ENCODE measurements around the gene WIZ.

The WIZ gene

GRCh38 chr19:15471639-15472101, 21.9 kb upstream of the WIZ start:
- H3K27ac Mint-ChIP-seq: no peak overlapping the region
- peaks cover 63% of the 10 kb centered on the region for H3K27me3 Mint-ChIP-seq (ENCODE audit: low read depth)
- no peak overlapping the region for H3K4me3 Mint-ChIP-seq
- peaks cover 4% of the 10 kb centered on the region for H3K9me3 Mint-ChIP-seq
- H3K36me3 Mint-ChIP-seq (ENCODE audit: low read depth): no peaks in the 10 kb centered on the region
- no peaks in the 10 kb centered on the region for H3K4me1 Mint-ChIP-seq
- TF ChIP-seq CTCF (IDR thresholded peaks at IDR 0.05; ENCODE audit: unreplicated experiment in 3 of 3): no peak

GRCh38 chr19:15469513-15470297, 19.9 kb upstream of the WIZ start:
- peaks cover 75% of the 10 kb centered on the region for H3K27me3 Mint-ChIP-seq (ENCODE audit: low read depth)
- peaks cover 3% of the 10 kb centered on the region for H3K4me1 Mint-ChIP-seq
- H3K9me3 Mint-ChIP-seq: peaks cover 4% of the 10 kb centered on the region
- no peak overlapping the region for H3K27ac Mint-ChIP-seq
- TF ChIP-seq CTCF (IDR thresholded peaks at IDR 0.05; ENCODE audit: unreplicated experiment in 3 of 3): no peak
- H3K4me3 Mint-ChIP-seq: no peak overlapping the region
- no peaks in the 10 kb centered on the region for H3K36me3 Mint-ChIP-seq (ENCODE audit: low read depth)

- Mint-ChIP-seq H3K4me1 (peaks cover 4% of the 10 kb centered on the region), H3K4me3 (no peak overlapping the region), H3K27ac (no peak overlapping the region), H3K36me3 (ENCODE audit: low read depth) (no peaks in the 10 kb centered on the region), H3K27me3 (ENCODE audit: low read depth) (peaks cover 79% of the 10 kb centered on the region), H3K9me3 (peaks cover 4% of the 10 kb centered on the region)
- no peak for TF ChIP-seq CTCF (IDR thresholded peaks at IDR 0.05; ENCODE audit: unreplicated experiment in 3 of 3)
These were observed 19.1 kb upstream of the WIZ start for GRCh38 chr19:15468675-15469512.

- H3K4me1 Mint-ChIP-seq: peaks cover 4% of the 10 kb centered on the region
- no peaks in the 10 kb centered on the region for H3K36me3 Mint-ChIP-seq (ENCODE audit: low read depth)
- peaks cover 1% of the 10 kb centered on the region for H3K9me3 Mint-ChIP-seq
- no peak overlapping the region for H3K4me3 Mint-ChIP-seq
- TF ChIP-seq CTCF (IDR thresholded peaks at IDR 0.05; ENCODE audit: unreplicated experiment in 3 of 3): no peak
- peaks cover 80% of the 10 kb centered on the region for H3K27me3 Mint-ChIP-seq (ENCODE audit: low read depth)
- H3K27ac Mint-ChIP-seq: no peak overlapping the region
These were observed 18.0 kb upstream of the WIZ start for GRCh38 chr19:15467734-15468214.

GRCh38 chr19:15466851-15467733, 17.3 kb upstream of the WIZ start:
- Mint-ChIP-seq H3K27ac (no peak overlapping the region), H3K36me3 (ENCODE audit: low read depth) (no peaks in the 10 kb centered on the region), H3K27me3 (ENCODE audit: low read depth) (peaks cover 84% of the 10 kb centered on the region), H3K4me3 (no peak overlapping the region), H3K4me1 (peaks cover 4% of the 10 kb centered on the region), H3K9me3 (no peaks in the 10 kb centered on the region)
- no peak for TF ChIP-seq CTCF (IDR thresholded peaks at IDR 0.05; ENCODE audit: unreplicated experiment in 3 of 3)
